GM23248 (cell line): ENCODE results near the gene RCSD1. TPM values are rescaled to one million over a fixed set of nuclear protein-coding genes. Genes with fewer than 3 reads are reported as not detected.

Experiments
- DNase-seq: peaks from one replicate; pipeline ENCODE4 v3.0.0-alpha.2; 2015
- H2AFZ ChIP-seq: fragments of 200-600 bp; sonication (generic); 2 replicates; pipeline ENCODE4 v1.6.1; 2016; ENCODE audit warnings: antibody characterized with exemption
- H3F3A ChIP-seq: fragments of 200-600 bp; sonication (generic); 2 replicates; pipeline ENCODE4 v1.6.1; 2016; ENCODE audit warnings: mild to moderate bottlenecking, antibody characterized with exemption, mixed run types; ENCODE audit not compliant: insufficient read depth
- H3K27ac ChIP-seq: fragments of 200-600 bp; sonication (generic); 2 replicates; pipeline ENCODE4 v1.5.1; 2016; ENCODE audit warnings: mild to moderate bottlenecking
- H3K27me3 ChIP-seq: fragments of 200-600 bp; sonication (generic); replicated peaks from 2 replicates; pipeline ENCODE4 v1.6.1; 2016; ENCODE audit warnings: mild to moderate bottlenecking; ENCODE audit not compliant: insufficient read depth
- H3K36me3 ChIP-seq: fragments of 200-600 bp; sonication (generic); 2 replicates; pipeline ENCODE4 v1.6.1; 2016; ENCODE audit warnings: low read depth, mild to moderate bottlenecking
- H3K4me1 ChIP-seq: fragments of 200-600 bp; sonication (generic); 2 replicates; pipeline ENCODE4 v1.6.1; 2016; ENCODE audit warnings: mild to moderate bottlenecking; ENCODE audit not compliant: insufficient read depth
- H3K4me2 ChIP-seq: fragments of 200-600 bp; sonication (generic); one replicate; pipeline ENCODE4 v1.6.1; 2016; ENCODE audit warnings: mild to moderate bottlenecking; ENCODE audit not compliant: unreplicated experiment
- H3K4me3 ChIP-seq: fragments of 200-600 bp; sonication (generic); 2 replicates; pipeline ENCODE4 v1.5.1; 2016; ENCODE audit warnings: mild to moderate bottlenecking
- H3K79me2 ChIP-seq: fragments of 200-600 bp; sonication (generic); 2 replicates; pipeline ENCODE4 v1.6.1; 2016; ENCODE audit warnings: mild to moderate bottlenecking; ENCODE audit not compliant: insufficient read depth
- H3K9ac ChIP-seq: fragments of 200-600 bp; sonication (generic); 2 replicates; pipeline ENCODE4 v1.6.1; 2016; ENCODE audit warnings: mild to moderate bottlenecking
- H3K9me2 ChIP-seq: fragments of 200-600 bp; sonication (generic); 2 replicates; pipeline ENCODE4 v1.6.1; 2016; ENCODE audit warnings: mixed run types, mild to moderate bottlenecking, moderate library complexity; ENCODE audit not compliant: insufficient read depth
- H3K9me3 ChIP-seq: fragments of 200-600 bp; sonication (generic); one replicate; pipeline ENCODE4 v1.6.1; 2017; ENCODE audit warnings: low read depth
- H4K20me1 ChIP-seq: fragments of 200-600 bp; sonication (generic); 2 replicates; pipeline ENCODE4 v1.6.0; 2016; ENCODE audit not compliant: insufficient read depth
- EZH2 ChIP-seq: fragments of 200-600 bp; sonication (generic); IDR thresholded peaks from 2 replicates; pipeline ENCODE4 v1.6.1; 2018; ENCODE audit warnings: antibody characterized with exemption, mild to moderate bottlenecking; ENCODE audit not compliant: insufficient read depth, poor library complexity, severe bottlenecking
- EZH2phosphoT487 ChIP-seq: fragments of 200-600 bp; sonication (generic); IDR thresholded peaks from 2 replicates; pipeline ENCODE4 v1.6.1; 2018; ENCODE audit warnings: antibody characterized with exemption, moderate library complexity, mild to moderate bottlenecking, low read depth; ENCODE audit not compliant: insufficient read depth
- WGBS, 2 experiments: methylation state at CpG; one replicate each; pipeline ENCODE4 v1.1.6; 2015 to 2017; ENCODE audit warnings: low lambda C conversion rate in 2 of 2, low coverage in 1 of 2; ENCODE audit errors: missing lambda C conversion rate in 2 of 2; 5-methylcytosine and 5-hydroxymethylcytosine counted together
- in situ Hi-C: fragments of 300-500 bp; cut with MboI; formaldehyde crosslinking; loops from 2 replicates; pipeline ENCODE4 v1.15.0; 2020
- polyA plus RNA-seq: library from polyadenylated mRNA; unstranded; fragments of >200 nt; fragmentation: Nextera tagmentation; extraction: Ambion mirVana; gene quantifications from 2 replicates; pipeline ENCODE4 v1.2.1, GENCODE V29; 2016
- total RNA-seq: library from RNA; depleted of rRNA; stranded (reverse); fragments of >200 nt; shearing (Covaris generic); gene quantifications from 2 replicates; pipeline ENCODE4 v1.2.3, GENCODE V29; 2014

RCSD1 gene
- total and polyA plus RNA-seq, 2 experiments from 2014 or later, result 0.22 to 0.23 TPM

- no peak for DNase-seq
- 27 to 28% methylated on average over 6 of the region's 6 CpGs for WGBS, 2 experiments
- Histone ChIP-seq H3K4me2 (no peak overlapping the region), H4K20me1 (no peaks in the 10 kb centered on the region), H3K36me3 (no peaks in the 10 kb centered on the region), H3K4me3 (no peak overlapping the region), H3K4me1 (peaks cover 1% of the 10 kb centered on the region; the same call in 1 of the 2 replicates), H3K27ac (no peak overlapping the region), H3K9me3 (no peaks in the 10 kb centered on the region), H2AFZ (no peak overlapping the region), H3K9me2 (no peaks in the 10 kb centered on the region), H3K27me3 (no peaks in the 10 kb centered on the region), H3K9ac (no peak overlapping the region), H3K79me2 (no peaks in the 10 kb centered on the region), H3F3A (no peaks in the 10 kb centered on the region)
- no peak for TF ChIP-seq EZH2
- no peak for TF ChIP-seq EZH2phosphoT487
- in situ Hi-C loops, result loop anchor here (25.0 kb wide), 1 partner anchor 92 kb away; no protein-coding TSS in a partner anchor
These were observed 35.2 kb upstream of the RCSD1 start for GRCh38 chr1:167594822-167595221.

DNA sequence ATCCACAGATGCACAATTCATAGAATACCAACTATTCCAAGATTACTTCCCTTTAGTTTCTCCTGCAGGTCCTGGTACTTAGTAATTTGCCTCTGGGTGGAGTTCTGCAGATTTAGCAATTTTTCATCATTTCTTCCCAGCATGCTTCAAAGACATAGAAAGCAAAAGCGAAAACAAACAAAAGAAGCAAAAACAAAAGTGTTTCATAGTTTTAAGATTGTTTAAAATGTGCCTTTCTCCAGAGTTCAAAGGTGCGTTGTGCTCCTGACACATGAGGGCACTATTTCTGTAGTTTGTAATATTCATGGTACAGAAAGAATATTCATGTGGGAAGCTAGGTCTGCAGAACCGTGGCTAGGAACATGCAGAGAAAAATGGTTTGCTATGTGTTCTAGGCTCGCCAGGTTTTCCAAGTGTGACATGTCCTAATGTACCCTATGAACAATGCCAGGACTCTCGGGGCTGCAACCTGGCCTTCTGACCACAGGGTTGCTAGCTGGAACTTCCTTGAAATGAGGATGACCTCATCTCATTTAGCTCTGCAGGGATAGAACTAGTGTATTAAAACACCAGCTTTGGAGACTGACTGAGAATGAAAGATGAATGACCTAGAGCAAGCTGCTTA is 30.0 kb upstream of the RCSD1 start:
- H3K4me2 ChIP-seq, result no peak overlapping the region
- WGBS, 2 experiments, result 4 to 6% methylated on average over 5 of the region's 5 CpGs

DNA sequence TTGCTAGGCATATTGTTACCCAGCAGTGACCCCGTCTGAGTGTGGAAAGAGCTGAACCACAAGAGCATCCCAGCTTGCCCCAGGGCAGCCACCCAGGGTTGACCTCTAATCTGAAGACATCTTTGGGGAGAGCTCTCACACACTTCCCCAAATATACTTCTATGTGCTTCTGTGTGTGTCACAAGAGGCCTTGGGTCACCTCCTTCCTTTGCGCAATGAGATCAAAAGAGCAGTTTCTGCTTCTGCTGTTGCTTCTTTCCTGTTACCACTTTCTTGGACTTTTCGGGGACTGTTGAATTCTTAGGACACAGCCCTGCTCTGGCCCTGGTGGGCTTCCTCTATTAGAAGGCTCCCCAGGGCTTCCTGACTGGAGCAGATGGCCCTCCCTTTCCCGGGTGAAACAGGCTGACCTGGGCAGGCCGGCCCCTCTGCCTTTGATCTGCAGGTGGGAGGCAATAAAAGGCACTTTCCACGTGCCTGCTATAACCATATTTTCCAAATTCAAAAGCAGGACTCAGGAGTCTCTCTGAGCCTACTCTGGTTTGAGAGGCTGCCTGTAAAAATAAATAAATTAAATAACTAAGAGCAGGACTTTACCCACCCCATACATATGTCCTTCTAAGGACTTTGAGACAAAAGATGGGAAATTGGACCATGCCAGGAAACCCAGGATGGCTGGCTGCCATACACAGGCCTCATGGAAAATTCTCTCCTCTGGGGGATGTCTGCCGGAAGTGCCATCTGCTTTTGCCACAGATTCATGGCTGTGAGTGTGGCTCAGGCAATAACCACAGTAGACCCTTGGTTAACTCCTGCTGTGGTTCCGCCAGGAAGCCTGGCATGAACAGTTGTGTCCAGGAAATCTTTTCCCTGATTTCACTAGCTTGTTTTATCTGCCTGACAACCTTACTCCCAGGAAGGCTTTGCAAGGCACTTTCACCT is 28.3 kb upstream of the RCSD1 start:
- TF ChIP-seq EZH2, result no peak
- no peak for TF ChIP-seq EZH2phosphoT487
- H2AFZ ChIP-seq, result no peak overlapping the region
- H3K9ac ChIP-seq, result no peak overlapping the region
- H3F3A ChIP-seq, result no peaks in the 10 kb centered on the region
- H3K4me1 ChIP-seq, result peaks cover 9% of the 10 kb centered on the region
- H3K4me2 ChIP-seq, result no peak overlapping the region
- H3K4me3 ChIP-seq, result no peak overlapping the region
- no peaks in the 10 kb centered on the region for H3K79me2 ChIP-seq
- no peaks in the 10 kb centered on the region for H4K20me1 ChIP-seq
- H3K36me3 ChIP-seq, result no peaks in the 10 kb centered on the region
- no peak for DNase-seq
- in situ Hi-C loops, result no loop called here
- H3K27ac ChIP-seq, result no peak overlapping the region
- H3K27me3 ChIP-seq, result no peaks in the 10 kb centered on the region
- no peaks in the 10 kb centered on the region for H3K9me3 ChIP-seq
- no peaks in the 10 kb centered on the region for H3K9me2 ChIP-seq
- WGBS, 2 experiments, result 80 to 85% methylated on average over 8 of the region's 8 CpGs

More for the DNA sequence above, 30.0 kb upstream of the RCSD1 start:
- TF ChIP-seq EZH2phosphoT487 (no peak), EZH2 (no peak)
- H3K36me3 ChIP-seq, result no peaks in the 10 kb centered on the region
- H3K4me3 ChIP-seq, result no peak overlapping the region
- H3K9ac ChIP-seq, result no peak overlapping the region
- H3K27ac ChIP-seq, result no peak overlapping the region
- H3F3A ChIP-seq, result no peaks in the 10 kb centered on the region
- H3K9me2 ChIP-seq, result no peaks in the 10 kb centered on the region
- H3K9me3 ChIP-seq, result no peaks in the 10 kb centered on the region
- 0 out of 2 replicates have a peak overlapping the region, but pooled peaks have one; percentile 11 for H2AFZ ChIP-seq
- no peaks in the 10 kb centered on the region for H3K27me3 ChIP-seq
- in situ Hi-C loops, result loop anchor here (25.0 kb wide), 1 partner anchor 87 kb away; no protein-coding TSS in a partner anchor
- DNase-seq, result peak; percentile 71
- no peaks in the 10 kb centered on the region for H4K20me1 ChIP-seq
- peaks cover 9% of the 10 kb centered on the region for H3K4me1 ChIP-seq
- H3K79me2 ChIP-seq, result no peaks in the 10 kb centered on the region

DNA sequence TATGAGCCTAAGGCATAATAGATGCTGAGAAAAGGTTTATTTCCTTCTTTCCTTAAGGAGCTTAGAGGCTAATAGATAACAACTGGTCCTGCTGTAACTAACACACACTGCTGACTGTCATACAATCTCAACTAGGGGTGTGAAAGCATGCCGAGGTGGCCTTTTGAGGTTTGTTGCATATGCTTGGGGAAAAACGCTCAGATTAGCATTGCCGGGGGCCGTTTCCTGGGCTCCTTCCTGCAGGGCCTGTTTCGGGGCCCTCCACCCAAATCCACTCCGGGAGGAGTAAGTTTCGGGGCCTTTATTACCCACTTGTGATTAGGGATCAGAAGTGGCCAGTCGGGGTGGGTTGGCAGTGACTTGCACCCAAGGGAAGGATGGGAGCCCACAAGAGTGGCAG is 27.2 kb upstream of the RCSD1 start:
- in situ Hi-C loops, result no loop called here
- H3K27ac ChIP-seq, result no peak overlapping the region
- no peak for TF ChIP-seq EZH2
- TF ChIP-seq EZH2phosphoT487, result no peak
- no peaks in the 10 kb centered on the region for H3F3A ChIP-seq
- H2AFZ ChIP-seq, result no peak overlapping the region
- H3K9me3 ChIP-seq, result no peaks in the 10 kb centered on the region
- H3K36me3 ChIP-seq, result no peaks in the 10 kb centered on the region
- H3K9me2 ChIP-seq, result no peaks in the 10 kb centered on the region
- WGBS, 2 experiments, result 77 to 80% methylated on average over 8 of the region's 8 CpGs
- no peak for DNase-seq
- peaks cover 9% of the 10 kb centered on the region for H3K4me1 ChIP-seq
- no peak overlapping the region for H3K4me3 ChIP-seq
- H4K20me1 ChIP-seq, result no peaks in the 10 kb centered on the region
- no peak overlapping the region for H3K9ac ChIP-seq
- H3K27me3 ChIP-seq, result no peaks in the 10 kb centered on the region
- H3K4me2 ChIP-seq, result no peak overlapping the region
- no peaks in the 10 kb centered on the region for H3K79me2 ChIP-seq
